HEK293 (cell line): ENCODE data around the gene TMEM63B.

Experiments
- CTCF ChIP-seq: fragments of 450-650 bp; formaldehyde crosslinking; IDR thresholded peaks from 2 replicates; pipeline ENCODE4 v1.5.1; 2016; ENCODE audit warnings: missing biosample characterization, missing genetic modification characterization
- GLIS1 ChIP-seq: fragments of 450-650 bp; formaldehyde crosslinking; IDR thresholded peaks from 2 replicates; pipeline ENCODE4 v1.5.1; 2016; ENCODE audit warnings: missing biosample characterization, missing genetic modification characterization
- HIC1 ChIP-seq: fragments of 450-650 bp; formaldehyde crosslinking; IDR thresholded peaks from 2 replicates; pipeline ENCODE4 v1.5.1; 2016; ENCODE audit warnings: missing biosample characterization, missing genetic modification characterization
- KLF10 ChIP-seq: fragments of 450-650 bp; IDR thresholded peaks from 2 replicates; pipeline ENCODE4 v1.5.1; 2018; ENCODE audit warnings: missing biosample characterization, mild to moderate bottlenecking, missing genetic modification characterization
- KLF16 ChIP-seq: fragments of 450-650 bp; formaldehyde crosslinking; IDR thresholded peaks from 2 replicates; pipeline ENCODE4 v1.5.1; 2017; ENCODE audit warnings: missing biosample characterization, missing genetic modification characterization
- PBX3 ChIP-seq: sonication (generic); formaldehyde crosslinking; IDR thresholded peaks from 2 replicates; pipeline ENCODE4 v1.8.1; 2022; ENCODE audit warnings: mild to moderate bottlenecking, moderate library complexity, missing genetic modification reagents
- PRDM1 ChIP-seq: fragments of 450-650 bp; formaldehyde crosslinking; IDR thresholded peaks from 2 replicates; pipeline ENCODE4; 2016; ENCODE audit warnings: missing biosample characterization, missing genetic modification characterization
- YY1 ChIP-seq: fragments of 450-650 bp; formaldehyde crosslinking; IDR thresholded peaks from 2 replicates; pipeline ENCODE4 v1.5.1; 2018; ENCODE audit warnings: missing biosample characterization, missing genetic modification characterization
- YY2 ChIP-seq: fragments of 450-650 bp; formaldehyde crosslinking; IDR thresholded peaks from 2 replicates; pipeline ENCODE4 v1.5.1; 2016; ENCODE audit warnings: missing biosample characterization, missing genetic modification characterization
- ZBTB10 ChIP-seq: fragments of 450-650 bp; formaldehyde crosslinking; IDR thresholded peaks from 2 replicates; pipeline ENCODE4 v1.5.1; 2016; ENCODE audit warnings: missing biosample characterization, missing genetic modification characterization
- ZBTB17 ChIP-seq: fragments of 450-650 bp; formaldehyde crosslinking; IDR thresholded peaks from 2 replicates; pipeline ENCODE4 v1.5.1; 2016; ENCODE audit warnings: missing biosample characterization, missing genetic modification characterization
- ZFHX2 ChIP-seq: fragments of 450-650 bp; formaldehyde crosslinking; conservative IDR thresholded peaks from 2 replicates; pipeline ENCODE4 v1.5.1; 2016; ENCODE audit warnings: missing biosample characterization, missing genetic modification characterization
- ZIC2 ChIP-seq: fragments of 450-650 bp; formaldehyde crosslinking; IDR thresholded peaks from 2 replicates; pipeline ENCODE4 v1.5.1; 2016; ENCODE audit warnings: missing biosample characterization, missing genetic modification characterization
- ZNF146 ChIP-seq: fragments of 450-650 bp; formaldehyde crosslinking; IDR thresholded peaks from 2 replicates; pipeline ENCODE4 v1.5.1; 2016; ENCODE audit warnings: missing biosample characterization, missing genetic modification characterization
- ZNF169 ChIP-seq: fragments of 450-650 bp; formaldehyde crosslinking; IDR thresholded peaks from 2 replicates; pipeline ENCODE4 v1.5.1; 2016; ENCODE audit warnings: missing biosample characterization, missing genetic modification characterization
- ZNF23 ChIP-seq: fragments of 450-650 bp; formaldehyde crosslinking; IDR thresholded peaks from 2 replicates; pipeline ENCODE4 v1.5.1; 2016; ENCODE audit warnings: missing biosample characterization, missing genetic modification characterization, borderline replicate concordance
- ZNF350 ChIP-seq: fragments of 450-650 bp; formaldehyde crosslinking; IDR thresholded peaks from 2 replicates; pipeline ENCODE4 v1.5.0; 2017; ENCODE audit warnings: missing biosample characterization, mild to moderate bottlenecking, missing genetic modification characterization
- ZNF362 ChIP-seq: fragments of 450-650 bp; formaldehyde crosslinking; IDR thresholded peaks from 2 replicates; pipeline ENCODE4 v1.5.1; 2016; ENCODE audit warnings: missing biosample characterization, missing genetic modification characterization
- ZNF423 ChIP-seq: fragments of 450-650 bp; formaldehyde crosslinking; IDR thresholded peaks from 2 replicates; pipeline ENCODE4 v1.5.1; 2016; ENCODE audit warnings: missing biosample characterization, missing genetic modification characterization
- ZNF449 ChIP-seq: fragments of 450-650 bp; formaldehyde crosslinking; IDR thresholded peaks from 2 replicates; pipeline ENCODE4 v1.5.1; 2017; ENCODE audit warnings: missing biosample characterization, mild to moderate bottlenecking, missing genetic modification characterization, moderate library complexity
- ZNF473 ChIP-seq: fragments of 450-650 bp; formaldehyde crosslinking; IDR thresholded peaks from 2 replicates; pipeline ENCODE4 v1.5.1; 2017; ENCODE audit warnings: missing biosample characterization, missing genetic modification characterization
- ZNF501 ChIP-seq: fragments of 450-650 bp; formaldehyde crosslinking; IDR thresholded peaks from 2 replicates; pipeline ENCODE4 v1.5.1; 2016; ENCODE audit warnings: missing biosample characterization, missing genetic modification characterization
- ZNF623 ChIP-seq: fragments of 450-650 bp; formaldehyde crosslinking; IDR thresholded peaks from 2 replicates; pipeline ENCODE4 v1.5.1; 2016; ENCODE audit warnings: missing biosample characterization, missing genetic modification characterization
- ZNF654 ChIP-seq: fragments of 450-650 bp; formaldehyde crosslinking; IDR thresholded peaks from 2 replicates; pipeline ENCODE4 v1.5.1; 2016; ENCODE audit warnings: low read depth, missing biosample characterization, missing genetic modification characterization
- ZNF76 ChIP-seq: fragments of 450-650 bp; formaldehyde crosslinking; IDR thresholded peaks from 2 replicates; pipeline ENCODE4; 2016; ENCODE audit warnings: low read depth, missing biosample characterization, missing genetic modification characterization, borderline replicate concordance
- ZSCAN18 ChIP-seq: fragments of 450-650 bp; formaldehyde crosslinking; IDR thresholded peaks from 2 replicates; pipeline ENCODE4 v1.5.1; 2016; ENCODE audit warnings: missing biosample characterization, missing genetic modification characterization

The TMEM63B gene

GRCh38 chr6:44172731-44173500 is 45.6 kb downstream of the TMEM63B start (continued):
- peak; percentile 54; the same call in 1 of the 2 replicates for TF ChIP-seq KLF10
- TF ChIP-seq ZNF350, result no peak
- peak; percentile 66; the same call in 1 of the 2 replicates for TF ChIP-seq KLF16
- TF ChIP-seq ZNF423 (tag by site-specific recombination), result no peak
- peak; percentile 96 for TF ChIP-seq ZFHX2
- no peak for TF ChIP-seq YY2 (tag by site-specific recombination)
- TF ChIP-seq ZNF449 (tag by site-specific recombination), result no peak
- TF ChIP-seq ZNF654 (tag by site-specific recombination), result peak; percentile 98
- no peak for TF ChIP-seq ZNF169
- peak; percentile 28; the same call in 1 of the 2 replicates for TF ChIP-seq PRDM1
- no peak; the same call in 1 of the 2 replicates for TF ChIP-seq ZIC2 (tag by site-specific recombination)
- TF ChIP-seq ZBTB10, result peak; percentile 58; the same call in 1 of the 2 replicates
- peak; percentile 75; the same call in 1 of the 2 replicates for TF ChIP-seq HIC1 (tag by site-specific recombination)
- TF ChIP-seq ZNF362 (tag by site-specific recombination), result no peak
- TF ChIP-seq YY1 (tag by site-specific recombination), result no peak
- peak; percentile 83 for TF ChIP-seq CTCF (tag by site-specific recombination)
- no peak for TF ChIP-seq ZNF23 (tag by site-specific recombination)
- peak; percentile 39; the same call in 1 of the 2 replicates for TF ChIP-seq ZBTB17 (tag by site-specific recombination)
- TF ChIP-seq ZNF76 (tag by site-specific recombination), result no peak
- TF ChIP-seq GLIS1, result no peak
- 0 out of 2 replicates have a peak, but pooled peaks have one; percentile 27 for TF ChIP-seq ZNF501 (tag by site-specific recombination)
- TF ChIP-seq ZNF473 (tag by site-specific recombination), result no peak
- TF ChIP-seq PBX3 (CRISPR knock-in tag), result 0 out of 2 replicates have a peak, but pooled peaks have one; percentile 53
- no peak for TF ChIP-seq ZSCAN18 (tag by site-specific recombination)
- peak; percentile 97 for TF ChIP-seq ZNF623
- no peak for TF ChIP-seq ZNF146 (tag by site-specific recombination)
